Activated CD8-positive, alpha-beta memory T cell treated with anti-CD3 and anti-CD28 coated beads, Interleukin-2, amount 50 U/mL, for 24 hours (primary cell): ENCODE results near the gene BCKDK.
"Not testable (repeated sequence)": the region's sequence is repeated elsewhere in the genome, so short reads cannot be mapped to it uniquely, and the experiment has no call there.

ENCODE experiments used
- DNase-seq: peaks from one replicate; pipeline ENCODE4 v3.0.0-alpha.2; 2020; ENCODE audit errors: extremely low read depth

The BCKDK gene

DNA sequence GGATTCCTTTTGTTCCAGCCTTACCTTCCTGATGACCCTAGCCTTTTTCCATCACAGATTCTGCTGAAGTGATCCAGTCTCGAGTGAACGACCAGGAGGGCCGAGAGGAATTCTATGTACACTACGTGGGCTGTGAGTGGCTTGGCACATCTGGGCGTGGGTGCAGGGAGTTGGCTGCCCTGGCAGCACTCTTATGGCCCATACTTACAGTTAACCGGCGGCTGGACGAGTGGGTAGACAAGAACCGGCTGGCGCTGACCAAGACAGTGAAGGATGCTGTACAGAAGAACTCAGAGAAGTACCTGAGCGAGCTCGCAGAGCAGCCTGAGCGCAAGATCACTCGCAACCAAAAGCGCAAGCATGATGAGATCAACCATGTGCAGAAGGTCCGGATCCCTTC lies 11.9 kb downstream of the BCKDK start:
- DNase-seq: no peak

DNA sequence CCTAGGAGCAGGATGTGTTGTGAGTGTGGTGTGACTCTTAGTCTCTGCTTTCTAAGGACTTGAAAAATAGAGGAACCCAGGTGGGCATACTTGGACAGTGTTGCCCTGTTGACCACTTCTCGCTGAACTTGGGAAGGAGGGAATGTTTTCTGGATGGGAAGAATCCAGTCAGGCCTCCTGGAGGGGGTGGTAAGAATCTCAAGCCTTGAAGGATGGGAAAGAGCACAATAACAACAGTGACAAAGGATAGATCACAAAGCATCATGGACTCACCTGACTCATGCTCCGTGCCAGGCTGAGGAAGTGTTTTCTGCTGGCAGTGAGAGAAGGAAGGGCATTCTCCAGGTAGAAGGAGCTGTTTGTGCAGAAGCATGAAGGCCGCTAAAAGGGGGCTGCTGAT lies 17.7 kb downstream of the BCKDK start:
- no peak for DNase-seq

DNA sequence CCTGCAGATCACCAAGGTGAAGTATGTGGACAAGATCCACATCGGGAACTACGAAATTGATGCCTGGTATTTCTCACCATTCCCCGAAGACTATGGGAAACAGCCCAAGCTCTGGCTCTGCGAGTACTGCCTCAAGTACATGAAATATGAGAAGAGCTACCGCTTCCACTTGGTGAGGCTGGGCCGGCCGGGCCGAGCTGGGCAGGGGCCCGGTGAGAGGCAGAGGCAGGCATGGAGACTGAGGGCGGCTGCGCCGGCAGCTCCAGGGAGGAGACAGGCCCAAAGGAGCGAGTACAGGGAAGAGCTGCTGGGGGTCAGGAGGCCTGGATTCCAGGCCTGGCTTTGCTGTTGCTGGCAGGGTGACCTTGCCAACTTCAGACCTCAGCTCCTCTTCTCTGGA lies 19.0 kb downstream of the BCKDK start:
- no peak for DNase-seq

DNA sequence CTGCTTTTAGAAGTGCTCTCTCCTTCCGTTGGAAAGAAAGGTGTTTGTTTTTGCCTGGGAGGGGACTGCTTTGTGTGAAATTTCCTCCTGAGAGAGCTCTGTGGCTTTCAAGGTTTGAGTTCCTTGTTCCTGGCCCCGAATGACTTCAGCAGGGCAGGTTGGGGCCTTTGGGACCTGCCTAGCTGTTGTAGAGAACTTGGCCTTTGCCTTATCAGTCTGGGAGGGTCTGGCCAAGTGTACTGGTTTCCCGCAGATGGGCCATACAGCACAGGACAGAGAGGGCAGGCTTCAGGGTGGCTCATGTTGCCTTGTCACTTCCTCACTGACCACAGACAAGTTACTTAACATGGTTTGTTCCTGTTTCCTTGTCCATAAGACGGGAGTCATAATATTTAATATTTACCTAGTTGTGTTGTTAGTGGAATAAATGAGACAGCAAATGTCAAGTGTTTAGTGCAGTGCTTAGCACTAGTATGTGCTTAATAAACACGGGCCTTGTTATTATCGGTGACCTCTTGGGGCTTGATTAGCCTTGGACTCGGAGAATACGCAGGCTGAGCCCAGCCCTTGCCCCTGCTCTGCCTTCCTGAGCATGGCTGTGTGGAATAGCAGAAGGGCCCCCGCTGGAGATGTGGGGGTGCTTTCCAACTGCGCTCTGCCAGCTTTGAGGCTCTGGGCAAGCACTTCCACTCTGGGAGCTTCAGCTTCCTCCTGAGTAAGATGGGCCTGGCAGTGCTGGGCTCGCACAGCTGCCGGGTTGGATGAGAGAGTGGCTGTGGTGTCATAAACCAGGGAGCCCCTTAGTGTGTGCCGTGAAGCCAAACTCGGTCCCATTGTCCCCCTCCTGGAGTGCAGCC lies 20.8 kb downstream of the BCKDK start:
- DNase-seq: no peak

DNA sequence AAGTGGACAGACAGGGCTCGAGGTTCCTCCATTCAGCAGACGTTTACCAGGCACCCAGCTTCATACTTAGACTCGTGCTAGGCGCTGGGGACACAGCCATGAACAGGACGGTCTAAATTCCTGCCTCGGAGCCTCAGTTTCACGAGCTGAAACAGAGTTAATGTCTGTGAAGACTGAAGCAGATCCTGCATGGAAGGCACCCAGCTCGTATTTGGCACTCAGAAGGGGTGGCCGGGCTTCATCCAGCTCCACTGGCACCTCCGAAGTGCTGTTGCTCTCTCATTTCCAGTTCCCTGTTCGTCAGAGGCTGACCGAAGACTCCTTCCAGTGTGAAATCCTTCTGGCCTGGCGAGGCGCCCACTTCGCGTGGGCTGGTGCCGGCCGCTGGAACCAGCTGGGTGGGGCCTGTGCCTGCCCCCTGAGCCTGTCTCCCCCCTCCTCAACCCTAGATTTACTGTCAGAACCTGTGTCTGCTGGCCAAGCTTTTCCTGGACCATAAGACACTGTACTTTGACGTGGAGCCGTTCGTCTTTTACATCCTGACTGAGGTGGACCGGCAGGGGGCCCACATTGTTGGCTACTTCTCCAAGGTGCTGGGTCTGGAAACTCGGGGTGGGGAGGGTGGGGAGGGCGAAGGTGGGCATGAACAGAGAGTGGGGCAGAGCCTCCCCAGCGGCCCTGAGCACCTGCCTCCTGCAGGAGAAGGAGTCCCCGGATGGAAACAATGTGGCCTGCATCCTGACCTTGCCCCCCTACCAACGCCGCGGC lies 21.6 kb downstream of the BCKDK start:
- DNase-seq: no peak

DNA sequence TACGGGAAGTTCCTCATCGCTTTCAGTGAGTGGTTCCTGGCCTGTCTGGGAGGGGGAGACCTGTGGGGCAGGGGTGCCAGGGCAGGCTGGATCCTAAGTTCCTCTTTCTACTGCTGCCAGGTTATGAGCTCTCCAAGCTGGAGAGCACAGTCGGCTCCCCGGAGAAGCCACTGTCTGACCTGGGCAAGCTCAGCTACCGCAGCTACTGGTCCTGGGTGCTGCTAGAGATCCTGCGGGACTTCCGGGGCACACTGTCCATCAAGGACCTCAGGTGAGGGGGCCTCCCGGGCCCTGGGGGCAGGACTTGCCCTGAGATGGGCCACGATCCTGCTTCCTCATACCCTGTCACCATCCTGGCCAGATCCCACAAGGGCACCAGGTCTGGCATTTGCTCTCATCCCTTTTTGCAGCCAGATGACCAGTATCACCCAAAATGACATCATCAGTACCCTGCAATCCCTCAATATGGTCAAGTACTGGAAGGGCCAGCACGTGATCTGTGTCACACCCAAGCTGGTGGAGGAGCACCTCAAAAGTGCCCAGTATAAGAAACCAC lies 22.2 kb downstream of the BCKDK start:
- DNase-seq: no peak

DNA sequence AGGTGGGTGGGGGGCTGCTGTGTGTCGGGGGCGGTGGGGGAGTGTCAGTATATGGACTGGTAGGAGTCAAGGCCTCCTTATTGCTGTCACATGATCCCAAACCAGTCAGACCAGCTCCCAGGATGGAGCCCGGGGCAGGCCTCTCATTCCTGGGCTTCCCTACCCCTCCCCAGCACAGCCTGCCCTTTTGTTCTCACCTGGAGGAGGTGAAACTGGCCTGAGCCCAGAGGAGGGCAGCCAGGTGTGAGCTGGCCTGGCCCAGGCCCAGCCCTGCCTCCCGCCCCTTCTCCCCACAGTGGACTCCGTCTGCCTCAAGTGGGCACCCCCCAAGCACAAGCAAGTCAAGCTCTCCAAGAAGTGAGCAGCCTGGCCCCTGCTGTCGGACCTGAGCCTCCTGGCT lies 22.7 kb downstream of the BCKDK start:
- DNase-seq: no peak

DNA sequence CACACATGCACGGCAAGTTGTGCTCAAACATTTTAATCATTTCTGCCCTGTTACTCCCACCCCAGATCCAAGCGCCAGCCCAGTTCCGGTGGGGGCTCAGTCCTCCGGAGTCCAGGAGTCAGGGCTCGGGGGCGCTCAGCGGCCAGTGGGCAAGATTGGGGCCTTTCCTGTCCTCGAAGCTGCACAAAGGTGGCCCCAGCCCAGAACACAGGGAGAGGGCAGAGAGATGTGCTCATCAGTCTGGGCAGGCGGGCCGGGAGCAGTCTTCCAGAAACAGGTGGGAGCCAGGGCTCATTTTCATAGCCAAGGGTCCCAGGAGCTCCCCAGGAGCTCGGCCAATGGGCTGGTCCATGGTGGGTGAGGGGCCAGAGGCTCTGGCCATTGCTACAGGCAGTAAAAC lies 23.2 kb downstream of the BCKDK start:
- no peak for DNase-seq

DNA sequence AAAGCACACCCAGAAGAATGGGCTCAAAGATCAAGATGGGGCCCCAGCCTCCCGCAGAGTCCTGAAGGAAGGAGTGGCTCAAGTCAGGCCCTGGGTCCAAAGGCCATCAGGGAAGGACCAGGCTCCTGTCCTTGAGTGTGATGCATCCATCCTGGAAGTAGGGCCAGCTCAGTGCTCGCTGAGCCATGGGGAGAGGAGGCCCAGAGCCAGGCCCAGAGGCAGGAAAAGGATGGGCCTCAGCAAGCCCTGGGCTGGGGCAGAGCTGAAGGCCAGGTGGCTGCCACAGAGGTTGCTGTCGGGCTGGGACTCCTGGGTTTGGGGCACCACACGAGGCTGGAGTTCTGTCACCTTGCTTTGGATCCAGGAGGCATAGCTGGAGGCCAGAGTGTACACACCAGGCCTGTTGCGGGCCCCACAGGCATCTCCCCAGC lies 23.7 kb downstream of the BCKDK start:
- no peak for DNase-seq

DNA sequence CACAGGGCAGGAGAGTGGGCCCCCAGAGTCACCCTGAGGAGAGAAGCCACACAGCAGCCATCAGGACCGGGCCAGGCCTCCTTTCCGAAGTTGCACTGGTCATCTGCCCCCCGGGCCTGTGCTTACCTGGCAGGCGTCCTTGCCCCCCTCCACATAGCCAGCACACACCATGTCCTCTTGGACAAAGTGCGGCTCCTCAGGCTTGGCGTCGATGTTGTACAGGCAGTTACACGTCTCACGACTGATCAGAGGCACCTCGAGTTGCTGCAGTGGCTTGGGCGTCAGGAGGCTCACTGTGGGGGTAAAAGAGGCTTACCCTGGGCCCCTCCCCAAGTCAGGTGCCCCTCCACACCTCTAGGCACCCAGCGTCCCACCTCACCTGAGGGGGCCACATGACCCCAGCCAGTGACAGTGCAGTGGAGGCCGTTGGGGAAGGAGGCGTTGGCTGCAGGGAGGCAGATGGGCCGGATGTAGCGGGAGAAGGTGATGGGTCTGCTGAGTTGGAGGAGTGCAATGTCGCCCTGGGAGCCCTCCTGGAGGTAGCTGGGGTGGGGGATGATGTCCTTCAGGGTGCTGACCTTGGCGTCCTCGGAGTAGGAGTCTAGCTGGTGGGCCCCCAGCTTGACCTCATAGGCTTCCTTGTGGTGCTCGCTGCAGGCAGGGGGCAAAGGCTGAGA lies 24.3 kb downstream of the BCKDK start:
- no peak for DNase-seq

DNA sequence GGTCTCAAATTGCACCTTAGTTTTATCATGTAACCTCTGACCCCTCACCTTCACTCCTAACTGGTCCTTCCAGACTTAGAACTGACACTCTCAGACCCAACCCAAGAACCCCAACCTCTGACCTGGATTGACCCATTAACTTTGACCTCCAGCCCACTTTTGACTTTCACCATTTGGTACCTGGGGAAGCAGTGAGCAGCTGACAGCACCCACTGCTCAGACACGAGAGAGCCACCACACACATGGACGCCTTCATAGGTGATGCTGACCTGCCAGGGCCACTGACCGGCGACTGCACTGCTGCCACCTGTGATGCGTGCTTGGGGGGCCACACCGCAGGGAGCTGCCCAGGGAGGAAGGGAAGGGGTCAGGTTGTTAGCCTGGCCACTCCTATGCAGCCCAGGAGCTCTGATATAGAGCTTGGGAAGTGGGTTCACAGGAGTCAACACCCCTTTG lies 24.9 kb downstream of the BCKDK start:
- no peak for DNase-seq

DNA sequence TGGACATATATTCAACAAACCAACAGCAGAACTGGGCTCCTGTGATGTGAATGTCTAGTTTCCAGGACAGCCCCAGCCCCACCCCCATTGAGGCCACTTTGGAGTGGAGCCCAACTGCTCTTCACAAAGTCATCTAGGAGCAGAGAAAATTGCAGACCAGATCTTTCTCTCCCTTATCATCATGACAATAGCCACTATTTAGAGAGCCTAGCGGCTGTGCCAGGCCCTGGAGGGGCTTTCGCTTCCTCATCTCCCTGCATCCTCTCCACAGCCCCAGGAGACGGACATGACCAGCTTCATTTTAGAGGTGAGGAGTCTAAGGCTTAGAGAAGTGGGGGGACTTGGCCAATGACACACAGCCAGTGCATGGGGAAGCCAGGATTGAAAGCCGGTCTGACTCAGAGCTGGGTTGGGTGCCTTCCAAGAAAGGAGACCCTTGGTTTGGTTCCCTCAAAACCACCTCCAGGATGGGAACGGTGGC lies 25.9 kb downstream of the BCKDK start:
- no peak for DNase-seq

DNA sequence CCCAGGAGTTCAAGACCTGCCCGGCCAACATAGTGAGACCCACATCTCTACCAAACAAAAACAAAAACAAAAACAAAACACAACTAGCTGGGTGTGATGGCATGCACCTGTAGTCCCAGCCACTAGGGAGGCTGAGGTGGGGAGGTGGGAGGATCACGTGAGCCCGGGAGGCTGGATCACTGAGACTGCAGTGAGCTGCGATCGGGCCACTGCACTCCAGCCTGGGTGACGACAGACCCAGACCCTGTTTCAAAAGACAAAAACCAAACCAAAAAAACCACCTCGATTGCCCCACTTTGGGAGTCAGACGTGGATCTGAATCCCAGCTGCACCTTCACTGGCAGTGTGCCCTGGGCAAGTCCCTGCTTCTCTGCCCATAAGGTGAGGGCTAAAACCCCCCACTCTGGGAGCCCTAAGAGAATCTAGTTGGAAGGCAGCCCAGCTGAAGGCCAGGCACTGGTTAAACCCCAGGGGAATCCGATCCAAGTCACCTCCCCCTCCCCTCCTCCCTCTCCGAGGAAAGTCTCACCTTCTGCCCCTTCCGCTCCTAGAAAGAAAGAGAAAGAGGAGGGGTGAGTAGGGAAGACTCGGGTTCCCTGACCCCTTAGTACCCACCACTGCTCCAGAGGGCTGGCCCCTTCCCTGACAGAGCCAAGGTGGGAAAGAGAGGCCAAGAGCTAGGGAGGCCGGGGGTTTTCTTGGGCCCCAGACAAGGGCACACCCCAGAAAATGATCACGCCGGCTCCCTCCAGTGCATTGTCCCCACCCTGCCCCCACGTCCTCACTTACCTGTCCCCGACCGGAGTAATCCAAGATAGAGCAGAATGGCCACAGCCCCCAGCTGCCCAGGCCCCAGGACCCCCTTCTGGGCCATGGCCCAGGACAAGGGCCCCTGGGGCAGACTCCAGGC lies 26.7 kb downstream of the BCKDK start:
- DNase-seq: no peak

DNA sequence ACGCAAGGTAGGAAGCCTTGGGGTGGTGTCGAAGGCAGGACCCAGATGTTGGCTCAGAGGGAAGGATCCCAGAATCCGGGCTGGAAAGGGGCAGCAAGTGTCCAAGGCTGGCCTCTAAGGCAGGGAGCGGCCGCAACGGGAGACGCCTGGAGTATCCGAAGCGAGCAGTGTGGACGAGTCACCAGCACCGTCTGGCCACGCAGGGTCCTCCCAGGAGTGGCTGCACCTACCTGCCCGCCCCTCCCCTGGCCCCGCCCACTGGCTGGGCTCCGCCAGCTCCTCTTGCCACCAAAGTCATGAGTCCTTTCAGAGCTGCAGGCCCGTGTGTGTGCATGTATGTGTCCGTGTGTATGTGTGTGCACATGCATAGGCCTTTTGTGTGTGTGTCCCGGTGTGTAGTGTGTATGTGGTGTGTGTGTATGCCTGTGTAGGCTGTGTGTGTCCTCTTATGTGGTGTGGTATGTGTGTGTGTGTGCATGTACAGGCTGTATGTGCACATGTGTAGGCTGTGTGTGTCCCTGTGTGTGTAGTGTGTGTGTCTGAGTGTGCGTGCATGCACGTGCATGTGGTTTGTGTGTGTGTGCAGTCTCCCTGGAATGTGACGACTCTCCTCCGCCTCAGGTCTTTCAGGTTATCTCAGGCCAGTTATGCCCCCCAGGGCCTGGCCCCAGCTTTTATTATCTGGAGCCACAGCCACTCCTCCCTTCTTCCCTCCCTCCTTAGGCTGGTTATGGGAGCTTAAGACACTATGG lies 27.5 kb downstream of the BCKDK start, which contains the start of gene PRSS8:
Gene PRSS8, minus strand, starts transcription at position 193 of the 752 bp plus-strand sequence. CDS start 229 bp downstream, outside the sequence.
- DNase-seq: no peak

DNA sequence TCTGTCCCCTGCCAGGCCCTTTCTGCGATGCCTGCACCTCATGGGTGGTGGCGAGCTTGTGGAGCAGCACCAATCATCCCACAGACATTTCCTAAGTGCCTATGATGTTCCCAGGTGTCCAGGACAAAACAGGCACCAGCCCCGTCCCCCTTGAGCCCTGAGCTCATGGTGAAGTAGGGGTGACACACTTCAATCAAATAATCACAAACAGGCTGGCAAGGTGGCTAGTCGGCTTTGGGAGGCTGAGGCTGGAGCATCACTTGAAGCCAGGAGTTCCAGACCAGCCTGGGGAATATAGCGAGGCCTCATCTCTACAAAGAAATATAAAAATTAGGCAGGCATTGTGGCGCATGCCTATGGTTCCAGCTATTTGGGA lies 28.1 kb downstream of the BCKDK start:
- DNase-seq: no peak

DNA sequence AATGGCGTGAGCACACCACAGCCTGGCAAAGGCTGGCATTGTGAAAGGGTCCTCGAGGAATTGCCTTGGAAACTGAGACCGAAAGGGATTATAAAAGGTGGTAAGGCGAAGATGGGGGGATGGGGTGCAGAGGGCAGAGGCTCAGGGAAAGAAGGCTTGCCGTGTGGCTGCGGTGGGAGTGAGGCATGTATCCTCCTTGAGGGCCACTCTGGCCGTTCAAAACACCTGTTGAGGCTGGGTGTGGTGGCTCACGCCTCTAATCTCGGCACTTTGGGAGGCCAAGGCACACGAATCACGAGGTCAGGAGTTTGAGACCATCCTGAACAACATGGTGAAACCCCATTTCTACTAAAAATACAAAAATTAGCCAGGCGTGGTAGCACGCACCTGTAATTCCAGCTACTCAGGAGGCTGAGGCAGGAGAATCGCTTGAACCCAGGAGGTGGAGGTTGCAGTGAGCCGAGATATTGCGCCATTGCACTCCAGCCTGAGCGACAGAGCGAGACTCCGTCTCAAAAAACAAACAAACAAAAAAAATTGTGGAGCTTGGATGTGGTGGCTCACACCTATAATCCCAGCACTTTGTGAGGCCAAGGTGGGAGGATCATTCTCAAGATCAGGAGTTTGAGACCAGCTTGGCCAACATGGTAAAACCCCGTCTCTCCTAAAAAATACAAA lies 28.8 kb downstream of the BCKDK start:
- DNase-seq: not testable (repeated sequence)

DNA sequence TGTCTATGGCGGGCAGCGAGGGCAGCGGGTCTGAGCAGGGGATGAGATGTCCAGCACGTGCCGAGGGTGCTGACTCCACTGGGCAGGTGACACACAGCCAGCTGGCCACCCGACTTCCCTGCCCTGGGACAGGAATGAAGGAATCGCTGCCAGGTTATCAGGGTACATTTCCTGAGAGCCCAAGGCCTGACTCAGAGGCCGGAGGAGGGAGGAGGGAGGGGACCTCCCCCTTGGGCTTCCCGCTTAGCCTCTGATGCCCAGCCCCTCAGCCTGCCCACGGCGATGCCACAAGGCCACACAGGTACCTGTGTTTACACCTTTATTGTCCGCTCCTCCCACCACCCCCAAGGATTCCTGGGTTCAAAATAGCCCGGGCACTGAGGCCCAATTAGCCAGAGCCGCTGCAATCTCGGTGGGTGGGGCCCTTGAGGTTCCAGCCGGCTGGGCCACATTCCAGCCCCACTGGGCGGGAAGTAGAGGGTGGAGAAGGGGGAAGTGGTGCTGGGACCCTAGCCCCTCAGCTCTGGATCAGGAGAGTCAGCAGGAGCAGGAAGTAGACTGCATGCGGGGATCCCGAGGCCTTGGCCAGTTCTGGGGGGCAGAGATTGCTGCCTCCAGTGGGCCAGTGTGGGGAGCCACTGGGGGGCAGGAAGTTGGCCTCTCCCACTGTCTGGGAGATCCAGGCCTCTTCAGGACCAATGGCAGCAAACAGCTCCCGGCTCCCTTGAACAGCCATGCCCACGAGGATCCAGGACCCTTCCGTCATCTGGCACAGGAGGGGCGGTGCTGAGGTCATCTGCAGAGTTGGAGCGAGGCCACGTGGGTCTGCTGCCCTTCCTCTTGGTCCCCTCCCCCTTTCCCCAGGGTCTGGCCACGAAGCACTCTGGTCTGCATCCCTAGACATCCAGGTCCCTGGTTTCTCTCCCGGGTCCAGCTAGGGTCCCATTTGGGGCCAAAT lies 30.7 kb downstream of the BCKDK start:
- no peak for DNase-seq

DNA sequence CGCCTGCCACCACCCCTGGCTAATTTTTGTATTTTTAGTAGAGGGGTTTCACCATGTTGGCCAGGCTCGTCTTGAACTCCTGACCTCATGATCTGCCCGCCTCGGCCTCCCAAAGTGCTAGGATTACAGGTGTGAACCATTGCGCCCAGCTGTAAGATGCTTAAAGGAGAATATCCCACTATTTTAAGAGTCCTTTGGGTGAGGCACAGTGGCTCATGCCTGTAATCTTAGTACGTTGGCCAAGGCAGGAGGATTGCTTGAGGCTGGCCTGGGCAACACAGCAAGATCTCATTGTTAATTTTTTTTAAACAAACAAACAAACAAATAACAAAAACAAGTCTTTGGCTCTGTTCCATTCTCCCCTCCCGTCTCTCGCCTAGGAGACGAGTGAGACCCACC lies 32.9 kb downstream of the BCKDK start:
- DNase-seq: not testable (repeated sequence)
